SK-N-SH (cell line): ENCODE results near the gene PIP4K2A. TPM values are rescaled to one million over a fixed set of nuclear protein-coding genes. Genes with fewer than 3 reads are reported as not detected.

Source experiments
- CTCF ChIA-PET: fragments of 300-600, 350-600 bp; formaldehyde crosslinking; extraction: SDS; loops from one replicate; lab custom pipeline; 2021; lab: Yijun Ruan, JAX
- POLR2A ChIA-PET: fragments of 350-600 bp; sonication (Branson Sonifier 250); formaldehyde crosslinking; extraction: SDS; loops from one replicate; lab custom pipeline; 2020; ENCODE audit warnings: antibody characterized with exemption, inconsistent platforms; lab: Yijun Ruan, JAX
- DNase-seq: peaks from one replicate; pipeline ENCODE4 v3.0.0; 2012
- H2AFZ ChIP-seq: fragments of 200-600 bp; sonication (generic); 2 replicates; pipeline ENCODE4 v1.8.1; 2016; ENCODE audit warnings: antibody characterized with exemption, mild to moderate bottlenecking, low read depth
- H3F3A ChIP-seq: fragments of 200-600 bp; sonication (generic); replicated peaks from 2 replicates; pipeline ENCODE3; 2016; ENCODE audit warnings: antibody characterized with exemption, mild to moderate bottlenecking; ENCODE audit not compliant: insufficient read depth
- H3K27ac ChIP-seq, 2 experiments: fragments of 200-500 bp in 1 of 2; fragments of 200-600 bp in 1 of 2; sonication (Bioruptor generic) in 1 of 2; sonication (generic), shearing (Covaris generic) in 1 of 2; 2 replicates each; pipeline versions ENCODE4 v1.5.1 to v1.6.1; 2014 to 2016; ENCODE audit warnings: low read depth in 2 of 2, inconsistent platforms in 1 of 2, low read length in 1 of 2, mild to moderate bottlenecking in 1 of 2, mixed read lengths in 1 of 2
- H3K27me3 ChIP-seq: fragments of 200-600 bp; sonication (generic), shearing (Covaris generic); 2 replicates; pipeline ENCODE4 v1.6.1; 2016; ENCODE audit warnings: mixed run types; ENCODE audit not compliant: insufficient read depth
- H3K36me3 ChIP-seq, 2 experiments: fragments of 200-500 bp in 1 of 2; fragments of 200-600 bp in 1 of 2; sonication (Bioruptor generic) in 1 of 2; sonication (generic) in 1 of 2; replicated peaks in 1 of 2; 2 replicates each; pipeline versions ENCODE3 to v1.5.1; 2014 to 2016; ENCODE audit warnings: low read length in 1 of 2, mild to moderate bottlenecking in 1 of 2; ENCODE audit not compliant: insufficient read depth in 2 of 2, control insufficient read depth in 1 of 2
- H3K4me1 ChIP-seq, 2 experiments: fragments of 200-500 bp in 1 of 2; fragments of 200-600 bp in 1 of 2; sonication (Bioruptor generic) in 1 of 2; sonication (generic), shearing (Covaris generic) in 1 of 2; 2 replicates each; pipeline versions ENCODE4 v1.5.1 to v1.6.1; 2014 to 2016; ENCODE audit warnings: low read depth in 1 of 2, low read length in 1 of 2, mixed run types in 1 of 2; ENCODE audit not compliant: insufficient read depth in 2 of 2, control insufficient read depth in 1 of 2
- H3K4me2 ChIP-seq: fragments of 200-600 bp; sonication (generic), shearing (Covaris generic); 2 replicates; pipeline ENCODE4 v1.6.1; 2017; ENCODE audit warnings: mixed run types
- H3K4me3 ChIP-seq, 2 experiments: fragments of 200-500 bp in 1 of 2; fragments of 200-600 bp in 1 of 2; sonication (Bioruptor generic) in 1 of 2; sonication (generic), shearing (Covaris generic) in 1 of 2; 2 replicates each; pipeline versions ENCODE4 v1.5.1 to v1.8.1; 2014 to 2016; ENCODE audit warnings: low read depth in 2 of 2, inconsistent platforms in 1 of 2, low read length in 1 of 2, mild to moderate bottlenecking in 1 of 2, mixed read lengths in 1 of 2, moderate library complexity in 1 of 2
- H3K79me2 ChIP-seq: fragments of 200-600 bp; sonication (generic); 2 replicates; pipeline ENCODE4 v1.8.1; 2017; ENCODE audit warnings: mild to moderate bottlenecking; ENCODE audit not compliant: insufficient read depth
- H3K9ac ChIP-seq: fragments of 200-600 bp; sonication (generic); 2 replicates; pipeline ENCODE4 v1.6.1; 2017; ENCODE audit warnings: mixed run types
- H3K9me2 ChIP-seq: fragments of 200-600 bp; sonication (generic); 2 replicates; pipeline ENCODE4 v1.6.1; 2017; ENCODE audit warnings: mixed run types
- H3K9me3 ChIP-seq: fragments of 200-600 bp; sonication (generic); 2 replicates; pipeline ENCODE4 v1.6.1; 2017; ENCODE audit warnings: mixed run types, mild to moderate bottlenecking, moderate library complexity
- H4K20me1 ChIP-seq: fragments of 200-600 bp; sonication (generic); 2 replicates; pipeline ENCODE4 v1.6.1; 2017; ENCODE audit warnings: mild to moderate bottlenecking, mixed run types; ENCODE audit not compliant: insufficient read depth
- EZH2phosphoT487 ChIP-seq: fragments of 200-600 bp; sonication (generic); IDR thresholded peaks from 2 replicates; pipeline ENCODE4 v1.6.1; 2017; ENCODE audit warnings: low read depth, mixed run types, mild to moderate bottlenecking, antibody characterized with exemption, moderate library complexity, borderline replicate concordance
- FOSL2 ChIP-seq: IDR thresholded peaks from 2 replicates; pipeline ENCODE4 v1.4.0; 2012; ENCODE audit warnings: low read depth, mild to moderate bottlenecking, moderate library complexity, borderline replicate concordance
- GATA2 ChIP-seq: sonication (generic); formaldehyde crosslinking; IDR thresholded peaks from 2 replicates; pipeline ENCODE4 v1.5.0; 2020; ENCODE audit warnings: mild to moderate bottlenecking, missing genetic modification reagents
- JUND ChIP-seq: IDR thresholded peaks from 2 replicates; pipeline ENCODE4 v1.4.0; 2012
- MEF2A ChIP-seq: IDR thresholded peaks from 2 replicates; pipeline ENCODE4 v1.4.0; 2012; ENCODE audit warnings: low read depth, borderline replicate concordance
- MXI1 ChIP-seq: IDR thresholded peaks from 2 replicates; pipeline ENCODE4 v1.6.1; 2012; ENCODE audit warnings: mild to moderate bottlenecking, low read depth, low read length, improper control_type of control experiment
- SIN3A ChIP-seq: IDR thresholded peaks from 2 replicates; pipeline ENCODE4 v1.6.1; 2012; ENCODE audit warnings: low read depth, mild to moderate bottlenecking, low read length, moderate library complexity, borderline replicate concordance
- whole genome bisulfite sequencing: methylation state at CpG from one replicate; pipeline ENCODE4 v1.1.6; 2017; ENCODE audit warnings: low lambda C conversion rate; 5-methylcytosine and 5-hydroxymethylcytosine counted together
- polyA plus RNA-seq, 3 experiments: library from polyadenylated mRNA; depleted of rRNA; stranded (reverse); fragments of >200 nt; gene quantifications; 2 replicates each; pipeline ENCODE4 v1.2.3, GENCODE V29; 2012
- TF ChIP-seq, protein P1 (sequence below): IDR thresholded peaks from 2 replicates; pipeline ENCODE4 v1.6.1; 2012; ENCODE audit warnings: mild to moderate bottlenecking, low read depth, low read length, moderate library complexity
- TF ChIP-seq, protein P2 (sequence below): IDR thresholded peaks from 2 replicates; pipeline ENCODE4 v1.4.0; 2012; ENCODE audit warnings: low read depth

The PIP4K2A gene
- polyA plus RNA-seq, 1 of the 3 experiments (the other 2 are of a cell fraction): 10.8 TPM

DNA sequence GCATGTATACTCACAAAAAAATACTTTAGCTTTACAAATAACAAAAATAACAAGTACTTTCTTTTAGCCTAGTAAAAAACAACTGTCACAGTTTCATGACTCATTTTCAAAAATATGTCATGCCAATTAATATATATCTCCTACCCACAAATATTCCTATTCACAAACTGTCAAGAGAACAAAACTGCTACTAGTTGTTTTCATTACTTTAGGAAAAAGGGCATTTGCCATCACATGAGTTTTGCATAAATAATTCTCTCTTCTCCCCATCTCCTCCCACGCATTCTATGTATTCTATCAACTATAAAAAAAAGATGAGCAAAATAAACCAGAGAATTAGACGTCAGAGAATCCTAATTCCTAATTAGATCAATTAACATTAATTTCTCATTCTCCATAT is 87.6 kb downstream of the PIP4K2A start:
- Histone ChIP-seq H3K9me2 (no peaks in the 10 kb centered on the region), H3K9me3 (no peaks in the 10 kb centered on the region), H3K79me2 (peaks cover 80% of the 10 kb centered on the region), H3K4me3 (no peak overlapping the region), H3K9ac (no peak overlapping the region; the same call in 1 of the 2 replicates), H3K4me2 (peak overlapping the region; percentile 28; the same call in 1 of the 2 replicates), H3K36me3 (no peaks in the 10 kb centered on the region), H2AFZ (no peak overlapping the region), H3K4me1 (peaks cover 17 to 65% of the 10 kb centered on the region in 2 experiments; a peak in 3 of 4 replicates), H4K20me1 (peaks cover 3% of the 10 kb centered on the region; the same call in 1 of the 2 replicates), H3F3A (peaks cover 31% of the 10 kb centered on the region), H3K27ac (peak overlapping the region in 1 of 2 experiments; percentile 80; a peak in 3 of 4 replicates), H3K27me3 (no peaks in the 10 kb centered on the region)
- ChIA-PET POLR2A (no interaction called here), CTCF (interaction anchor here (1.2 to 1.4 kb wide), 2 partner anchors 13 to 23 kb away, joined by 3 read pairs; no protein-coding TSS in a partner anchor)
- WGBS: 37% methylated on average over 2 of the region's 2 CpGs
- peak; percentile 15; the same call in 1 of the 2 replicates for TF ChIP-seq FOSL2
- no peak for TF ChIP-seq SIN3A
- TF ChIP-seq JUND: peak; percentile 5; the same call in 1 of the 2 replicates
- TF ChIP-seq, protein P1, sequence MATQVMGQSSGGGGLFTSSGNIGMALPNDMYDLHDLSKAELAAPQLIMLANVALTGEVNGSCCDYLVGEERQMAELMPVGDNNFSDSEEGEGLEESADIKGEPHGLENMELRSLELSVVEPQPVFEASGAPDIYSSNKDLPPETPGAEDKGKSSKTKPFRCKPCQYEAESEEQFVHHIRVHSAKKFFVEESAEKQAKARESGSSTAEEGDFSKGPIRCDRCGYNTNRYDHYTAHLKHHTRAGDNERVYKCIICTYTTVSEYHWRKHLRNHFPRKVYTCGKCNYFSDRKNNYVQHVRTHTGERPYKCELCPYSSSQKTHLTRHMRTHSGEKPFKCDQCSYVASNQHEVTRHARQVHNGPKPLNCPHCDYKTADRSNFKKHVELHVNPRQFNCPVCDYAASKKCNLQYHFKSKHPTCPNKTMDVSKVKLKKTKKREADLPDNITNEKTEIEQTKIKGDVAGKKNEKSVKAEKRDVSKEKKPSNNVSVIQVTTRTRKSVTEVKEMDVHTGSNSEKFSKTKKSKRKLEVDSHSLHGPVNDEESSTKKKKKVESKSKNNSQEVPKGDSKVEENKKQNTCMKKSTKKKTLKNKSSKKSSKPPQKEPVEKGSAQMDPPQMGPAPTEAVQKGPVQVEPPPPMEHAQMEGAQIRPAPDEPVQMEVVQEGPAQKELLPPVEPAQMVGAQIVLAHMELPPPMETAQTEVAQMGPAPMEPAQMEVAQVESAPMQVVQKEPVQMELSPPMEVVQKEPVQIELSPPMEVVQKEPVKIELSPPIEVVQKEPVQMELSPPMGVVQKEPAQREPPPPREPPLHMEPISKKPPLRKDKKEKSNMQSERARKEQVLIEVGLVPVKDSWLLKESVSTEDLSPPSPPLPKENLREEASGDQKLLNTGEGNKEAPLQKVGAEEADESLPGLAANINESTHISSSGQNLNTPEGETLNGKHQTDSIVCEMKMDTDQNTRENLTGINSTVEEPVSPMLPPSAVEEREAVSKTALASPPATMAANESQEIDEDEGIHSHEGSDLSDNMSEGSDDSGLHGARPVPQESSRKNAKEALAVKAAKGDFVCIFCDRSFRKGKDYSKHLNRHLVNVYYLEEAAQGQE: no peak
- TF ChIP-seq GATA2: no peak
- no peak for DNase-seq

DNA sequence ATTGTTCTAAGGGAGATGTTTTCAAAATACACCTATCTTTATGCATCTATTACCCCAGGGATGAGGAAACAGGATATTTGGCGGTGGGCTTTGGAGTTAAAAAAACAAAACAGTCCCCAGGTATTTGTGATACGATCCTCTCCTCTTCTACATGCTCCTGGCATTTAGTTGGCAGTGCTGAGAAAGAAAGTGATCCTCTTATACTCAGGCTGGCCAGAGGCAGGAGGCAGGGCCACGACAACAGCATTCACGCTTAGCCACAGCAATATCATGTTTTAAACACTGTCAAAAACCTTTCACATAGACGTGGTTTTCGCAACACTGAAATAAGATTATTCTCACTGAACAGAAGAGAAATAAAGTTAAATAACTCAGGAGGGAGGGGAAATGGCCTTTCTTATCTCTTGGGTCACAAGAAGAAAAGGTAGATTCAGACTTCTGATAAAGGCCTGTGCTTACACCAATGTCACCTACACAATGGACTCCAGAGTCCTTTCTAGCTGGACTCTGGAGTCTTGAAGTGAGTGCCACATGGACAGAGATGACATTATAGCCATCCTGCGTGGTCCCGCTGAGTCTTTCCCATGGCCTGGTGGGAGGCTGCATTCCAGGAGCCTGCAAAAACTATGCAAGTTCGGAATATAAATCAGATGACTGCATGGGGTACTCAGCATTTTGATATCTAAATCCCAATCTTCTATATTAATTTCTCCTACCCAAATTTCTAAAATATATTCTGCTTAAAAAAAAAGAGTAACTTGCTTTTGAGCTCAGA is 88.7 kb downstream of the PIP4K2A start:
- ChIA-PET CTCF (interaction anchor here (1.2 to 1.4 kb wide), 3 partner anchors 12 to 56 kb away, joined by 3 read pairs; no protein-coding TSS in a partner anchor), POLR2A (no interaction called here)

More for the DNA sequence above, 88.7 kb downstream of the PIP4K2A start:
- peaks cover 20 to 70% of the 10 kb centered on the region in 2 experiments for H3K4me1 ChIP-seq
- H4K20me1 ChIP-seq: peaks cover 3% of the 10 kb centered on the region; the same call in 1 of the 2 replicates
- H3K4me2 ChIP-seq: peak overlapping the region; percentile 8; the same call in 1 of the 2 replicates
- DNase-seq: no peak
- no peak overlapping the region for H3K9ac ChIP-seq
- H3K27me3 ChIP-seq: no peaks in the 10 kb centered on the region
- peaks cover 39% of the 10 kb centered on the region for H3F3A ChIP-seq
- H3K79me2 ChIP-seq: peaks cover 80% of the 10 kb centered on the region
- 65% methylated on average over 9 of the region's 9 CpGs for WGBS
- TF ChIP-seq, protein P2, sequence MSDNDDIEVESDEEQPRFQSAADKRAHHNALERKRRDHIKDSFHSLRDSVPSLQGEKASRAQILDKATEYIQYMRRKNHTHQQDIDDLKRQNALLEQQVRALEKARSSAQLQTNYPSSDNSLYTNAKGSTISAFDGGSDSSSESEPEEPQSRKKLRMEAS: no peak
- TF ChIP-seq EZH2phosphoT487 (no peak), MXI1 (no peak), MEF2A (no peak)
- TF ChIP-seq, protein P1: no peak
- TF ChIP-seq, all 33 proteins: peak for 0
- Histone ChIP-seq H3K9me2 (no peaks in the 10 kb centered on the region), H3K27ac (peak overlapping the region; percentile 25 to 80; a peak in 3 of 4 replicates), H3K9me3 (no peaks in the 10 kb centered on the region), H3K4me3 (peak overlapping the region in 1 of 2 experiments; percentile 6; a peak in 1 of 4 replicates), H2AFZ (no peak overlapping the region), H3K36me3 (no peaks in the 10 kb centered on the region)
